Activated CD4-positive, alpha-beta T cell treated with anti-CD3 and anti-CD28 coated beads, Interleukin-2, amount 10 ng/mL, durations not matched to agents 7 days and 5 days (primary cell): Measurements from ENCODE around the gene BICD1. TPM values are rescaled to one million over a fixed set of nuclear protein-coding genes. Genes with fewer than 3 reads are reported as not detected.
"Not testable (repeated sequence)": the region's sequence is repeated elsewhere in the genome, so short reads cannot be mapped to it uniquely, and the experiment has no call there.

ENCODE experiments used
- CTCF ChIA-PET: fragments of 350-600 bp; sonication (Branson Sonifier 250); formaldehyde crosslinking; loops from one replicate; lab custom pipeline; 2021; ENCODE audit warnings: antibody characterized with exemption; lab: Charles Lee
- POLR2A ChIA-PET: fragments of 350-600 bp; sonication (Branson Sonifier 250); formaldehyde crosslinking; loops from one replicate; lab custom pipeline; 2021; ENCODE audit warnings: antibody characterized with exemption; lab: Charles Lee
- DNase-seq: peaks from one replicate; pipeline ENCODE4 v3.0.0-alpha.2; 2020
- H3K27ac Mint-ChIP-seq: one replicate; pipeline ENCODE4 v1.8.0; 2021; ENCODE audit warnings: mild to moderate bottlenecking, moderate library complexity, mixed read lengths
- H3K27me3 Mint-ChIP-seq: one replicate; pipeline ENCODE4 v1.8.0; 2021; ENCODE audit warnings: mixed read lengths
- H3K36me3 Mint-ChIP-seq: one replicate; pipeline ENCODE4 v1.8.0; 2021; ENCODE audit warnings: low read depth, mixed read lengths
- H3K4me1 Mint-ChIP-seq: one replicate; pipeline ENCODE4 v1.8.0; 2021; ENCODE audit warnings: mixed read lengths
- H3K4me3 Mint-ChIP-seq: one replicate; pipeline ENCODE4 v1.8.0; 2021; ENCODE audit warnings: mild to moderate bottlenecking, moderate library complexity, mixed read lengths
- H3K9me3 Mint-ChIP-seq: one replicate; pipeline ENCODE4 v1.8.0; 2021; ENCODE audit warnings: mixed read lengths
- total RNA-seq, 2 experiments: library from RNA; stranded (reverse); gene quantifications; one replicate each; pipeline ENCODE4 v1.2.3, GENCODE V29; 2021

Gene BICD1
- total RNA-seq, 2 experiments from 2014 or later = 20.2 to 22.4 TPM

DNA sequence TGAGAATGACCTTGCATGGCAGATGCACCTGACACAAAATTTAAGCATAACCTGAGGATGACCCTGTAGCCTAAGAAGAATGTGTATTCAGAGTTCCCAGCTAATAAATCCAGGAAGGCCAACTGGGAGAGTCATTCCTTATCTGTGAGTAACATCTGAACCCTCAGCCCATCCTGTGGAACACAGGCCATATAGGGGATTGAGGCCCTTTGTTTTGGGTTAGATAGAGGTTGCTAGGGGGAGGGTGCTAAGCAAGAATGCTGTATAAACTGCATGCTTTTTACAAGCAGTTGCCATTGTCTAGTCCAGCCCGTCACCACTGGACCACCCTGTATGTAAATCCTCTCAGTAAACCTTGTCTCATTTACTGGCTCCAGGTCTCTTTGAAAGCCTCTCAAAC, 77.0 kb downstream of the BICD1 start:
- no peaks in the 10 kb centered on the region for H3K9me3 Mint-ChIP-seq
- peaks cover 5% of the 10 kb centered on the region for H3K36me3 Mint-ChIP-seq
- ChIA-PET CTCF (no interaction called here), POLR2A (no interaction called here)
- no peaks in the 10 kb centered on the region for H3K4me1 Mint-ChIP-seq
- H3K27ac Mint-ChIP-seq = no peak overlapping the region
- no peaks in the 10 kb centered on the region for H3K27me3 Mint-ChIP-seq
- DNase-seq = no peak
- no peak overlapping the region for H3K4me3 Mint-ChIP-seq

DNA sequence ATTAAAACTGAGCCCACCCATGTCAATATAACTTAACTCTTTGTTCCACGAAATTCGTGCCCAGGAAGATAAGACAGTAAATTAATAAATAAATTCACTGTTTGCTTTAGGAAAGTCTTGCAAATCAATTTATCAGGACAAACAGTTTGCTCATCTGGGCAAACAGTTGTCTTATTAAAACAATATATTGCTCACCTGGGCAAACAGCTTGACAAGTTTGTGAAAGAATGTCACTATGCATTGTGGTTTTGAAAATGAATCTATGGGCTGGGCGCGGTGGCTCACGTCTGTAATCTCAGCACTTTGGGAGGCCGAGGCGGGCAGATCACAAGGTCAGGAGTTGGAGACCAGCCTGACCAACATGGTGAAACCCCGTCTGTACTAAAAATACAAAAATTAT, 80.5 kb downstream of the BICD1 start:
- DNase-seq, H3K4me3 Mint-ChIP-seq, H3K9me3 Mint-ChIP-seq, CTCF ChIA-PET, H3K27ac Mint-ChIP-seq, H3K27me3 Mint-ChIP-seq, H3K4me1 Mint-ChIP-seq, POLR2A ChIA-PET, H3K36me3 Mint-ChIP-seq: not testable (repeated sequence)

DNA sequence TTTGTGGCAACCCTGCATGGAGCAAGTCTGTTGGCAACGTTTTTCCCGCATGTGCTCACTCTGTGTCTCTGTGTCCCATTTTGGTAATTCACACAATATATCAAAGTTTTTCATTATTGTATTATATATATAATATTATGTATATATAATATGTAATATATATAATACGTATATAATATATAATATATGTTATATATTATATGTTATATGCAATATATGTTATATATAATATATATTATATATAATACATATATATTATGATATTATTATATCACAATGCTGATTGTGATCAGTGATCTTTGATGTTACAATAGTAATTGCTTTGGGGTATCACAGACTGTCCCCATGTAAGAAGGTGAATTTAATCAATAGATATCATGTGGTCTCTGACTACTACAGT, 84.8 kb downstream of the BICD1 start:
- ChIA-PET CTCF (no interaction called here), POLR2A (no interaction called here)
- Mint-ChIP-seq H3K36me3 (peaks cover 20% of the 10 kb centered on the region), H3K4me3 (no peak overlapping the region), H3K27me3 (no peaks in the 10 kb centered on the region), H3K27ac (no peak overlapping the region), H3K9me3 (peaks cover 31% of the 10 kb centered on the region), H3K4me1 (no peaks in the 10 kb centered on the region)
- DNase-seq = no peak

DNA sequence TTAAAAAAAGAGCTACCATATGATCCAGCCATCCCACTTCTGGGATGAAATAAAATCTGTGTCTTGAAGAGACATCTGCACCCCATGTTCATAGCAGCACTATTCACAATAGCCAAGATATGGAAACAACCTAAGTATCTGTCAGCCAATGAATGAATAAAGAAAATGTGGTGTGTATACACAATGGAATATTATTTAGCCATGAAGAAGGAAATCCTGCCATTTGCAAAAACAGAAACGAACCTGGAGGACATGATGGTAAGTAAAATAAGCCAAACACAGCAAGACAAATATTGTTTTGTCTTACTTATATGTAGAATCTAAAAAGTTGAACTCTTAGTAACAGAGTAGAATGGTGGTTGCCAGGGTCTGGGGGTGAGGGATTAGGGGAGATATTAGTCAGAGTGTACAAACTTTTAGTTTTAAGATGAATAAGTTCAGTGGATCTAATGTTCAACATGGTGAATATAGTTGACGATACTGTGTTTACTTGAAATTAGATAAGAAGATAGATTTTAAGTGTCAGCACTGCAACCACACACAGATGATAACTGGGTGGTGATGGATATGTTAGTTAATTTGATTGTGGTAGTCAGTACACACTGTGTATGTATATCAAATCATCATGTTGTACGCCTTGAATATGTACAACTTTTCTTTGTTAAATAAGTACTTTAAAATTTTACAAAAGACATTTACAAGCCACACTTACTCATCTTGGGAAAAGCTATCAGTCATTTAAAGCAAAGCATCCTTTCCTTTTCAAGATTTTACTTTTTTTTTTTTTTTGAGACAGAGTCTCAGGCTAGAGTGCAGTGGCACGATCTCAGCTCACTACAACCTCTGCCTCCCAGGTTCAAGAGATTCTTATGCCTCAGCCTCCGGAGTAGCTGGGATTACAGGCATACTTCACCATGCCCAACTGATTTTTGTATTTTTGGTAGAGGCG, 89.9 kb downstream of the BICD1 start:
- POLR2A ChIA-PET = interaction anchor here (0.6 kb wide), 2 partner anchors 278 to 335 kb away, joined by 4 read pairs; no protein-coding TSS in a partner anchor
- Mint-ChIP-seq H3K36me3 (peaks cover 18% of the 10 kb centered on the region), H3K9me3 (peaks cover 32% of the 10 kb centered on the region), H3K4me1 (peaks cover 2% of the 10 kb centered on the region), H3K27me3 (no peaks in the 10 kb centered on the region), H3K4me3 (no peak overlapping the region), H3K27ac (no peak overlapping the region)
- DNase-seq = no peak
- CTCF ChIA-PET = no interaction called here

DNA sequence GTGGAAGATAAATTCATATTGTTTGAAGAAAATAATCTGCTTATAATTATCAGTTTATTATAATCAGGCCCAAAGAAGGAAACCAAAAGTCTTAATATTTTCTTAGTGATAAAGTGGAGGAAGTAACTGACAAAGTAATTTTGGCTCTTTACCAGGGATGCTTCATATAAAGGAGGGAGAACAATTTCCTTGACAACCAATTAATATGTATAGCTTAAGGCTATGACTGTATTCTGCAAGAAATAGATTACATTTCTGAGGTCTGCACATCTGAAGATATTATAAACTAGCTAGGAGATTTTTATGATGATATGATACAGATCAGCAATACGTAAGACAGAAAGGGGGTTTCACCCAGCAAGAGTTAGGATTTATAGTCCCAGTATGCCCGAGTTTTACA, 90.8 kb downstream of the BICD1 start:
- peaks cover 2% of the 10 kb centered on the region for H3K4me1 Mint-ChIP-seq
- H3K27me3 Mint-ChIP-seq = no peaks in the 10 kb centered on the region
- ChIA-PET POLR2A (interaction anchor here (0.6 kb wide), 1 partner anchor 279 kb away, joined by 4 read pairs; no protein-coding TSS in a partner anchor), CTCF (interaction anchor here (0.6 kb wide), 1 partner anchor 677 kb away, joined by 3 read pairs; no protein-coding TSS in a partner anchor)
- no peak for DNase-seq
- H3K27ac Mint-ChIP-seq = no peak overlapping the region
- peaks cover 17% of the 10 kb centered on the region for H3K36me3 Mint-ChIP-seq
- H3K4me3 Mint-ChIP-seq = no peak overlapping the region
- H3K9me3 Mint-ChIP-seq = peaks cover 29% of the 10 kb centered on the region

DNA sequence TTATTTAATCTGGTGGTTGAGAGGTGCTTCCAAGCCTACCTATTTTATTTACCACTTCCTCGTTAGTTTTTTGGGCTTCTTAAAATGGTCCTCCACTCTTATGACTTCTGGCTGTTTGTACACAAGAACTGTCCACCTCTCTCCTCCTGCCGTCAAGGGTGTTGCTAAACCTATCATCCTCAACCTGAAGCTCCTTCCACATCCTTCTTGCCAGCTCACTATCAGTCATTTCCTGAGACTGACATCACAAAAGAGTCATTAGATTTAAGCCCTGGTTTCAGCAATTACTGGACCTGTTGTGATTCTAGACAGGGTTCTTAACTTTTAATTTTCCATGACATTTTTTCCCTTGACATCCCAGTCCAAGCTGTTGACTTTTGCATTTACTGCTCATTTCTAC, 91.9 kb downstream of the BICD1 start:
- Mint-ChIP-seq H3K27ac (no peak overlapping the region), H3K36me3 (peaks cover 13% of the 10 kb centered on the region), H3K4me1 (peaks cover 2% of the 10 kb centered on the region), H3K4me3 (no peak overlapping the region), H3K9me3 (peaks cover 23% of the 10 kb centered on the region), H3K27me3 (no peaks in the 10 kb centered on the region)
- ChIA-PET POLR2A (interaction anchor here (0.7 kb wide), 1 partner anchor 359 kb away, joined by 4 read pairs; no protein-coding TSS in a partner anchor), CTCF (no interaction called here)
- DNase-seq = no peak

DNA sequence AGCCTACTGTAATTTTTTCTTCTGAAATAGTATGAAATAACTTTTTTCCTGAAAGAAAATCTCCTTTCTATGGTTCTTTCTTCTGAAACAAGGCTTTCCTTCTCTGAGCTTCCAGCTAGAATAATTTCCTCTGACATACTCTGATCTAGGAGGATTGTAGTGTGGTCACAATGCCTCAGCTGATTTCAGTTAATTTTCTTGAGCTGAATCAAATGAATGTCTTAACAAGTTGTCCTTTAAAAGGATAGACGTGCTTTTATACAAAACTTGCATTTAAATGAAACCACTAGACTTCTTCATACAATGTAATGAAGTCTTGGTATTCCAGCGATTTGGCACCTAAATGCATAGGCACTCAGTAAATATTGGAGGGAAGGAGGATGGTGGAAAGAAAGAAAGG, 94.4 kb downstream of the BICD1 start:
- Mint-ChIP-seq H3K27ac (no peak overlapping the region), H3K27me3 (no peaks in the 10 kb centered on the region), H3K4me3 (no peak overlapping the region), H3K36me3 (no peaks in the 10 kb centered on the region), H3K4me1 (peaks cover 2% of the 10 kb centered on the region), H3K9me3 (peaks cover 4% of the 10 kb centered on the region)
- DNase-seq = no peak
- CTCF ChIA-PET = no interaction called here
- POLR2A ChIA-PET = no interaction called here

DNA sequence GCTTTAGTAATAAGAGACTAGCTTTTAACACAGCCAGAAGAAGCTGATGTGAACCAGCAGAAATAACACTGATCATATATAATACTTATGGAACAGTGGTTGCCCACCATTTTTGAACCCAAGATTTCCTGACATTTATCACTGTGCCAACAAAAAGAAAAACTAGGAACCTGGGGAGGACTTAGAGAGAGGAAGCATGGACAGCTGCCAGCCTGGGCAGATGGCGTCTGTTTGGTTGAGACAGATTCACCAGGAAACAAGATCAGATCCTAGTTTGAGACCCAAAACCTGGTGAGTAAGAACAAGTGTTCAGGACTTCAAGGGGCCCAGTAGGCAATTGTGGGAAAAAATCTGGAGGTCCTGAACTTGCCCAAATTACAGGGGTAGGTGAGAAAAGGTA, 95.3 kb downstream of the BICD1 start:
- peaks cover 2% of the 10 kb centered on the region for H3K4me1 Mint-ChIP-seq
- H3K27ac Mint-ChIP-seq = no peak overlapping the region
- H3K27me3 Mint-ChIP-seq = no peaks in the 10 kb centered on the region
- ChIA-PET POLR2A (no interaction called here), CTCF (no interaction called here)
- H3K4me3 Mint-ChIP-seq = no peak overlapping the region
- no peaks in the 10 kb centered on the region for H3K36me3 Mint-ChIP-seq
- no peaks in the 10 kb centered on the region for H3K9me3 Mint-ChIP-seq
- no peak for DNase-seq

DNA sequence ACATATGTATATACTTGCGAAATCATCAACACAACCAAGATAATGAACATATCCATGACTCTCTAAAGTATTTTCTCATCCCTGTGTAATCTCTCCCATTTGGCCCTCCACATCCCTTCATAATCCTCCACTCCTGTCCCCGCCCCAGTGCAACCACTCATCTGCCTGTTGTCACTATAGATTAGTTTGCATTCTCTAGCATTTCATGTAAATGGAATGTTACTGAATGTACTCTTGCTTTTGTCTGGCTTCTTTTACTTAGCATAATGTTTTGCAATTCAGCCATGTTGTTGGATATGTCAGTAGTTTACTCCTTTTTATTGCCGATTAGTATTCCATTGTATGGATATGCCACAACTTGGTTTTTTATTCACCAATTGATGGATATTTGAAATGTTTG, 99.1 kb downstream of the BICD1 start:
- Mint-ChIP-seq H3K36me3 (no peaks in the 10 kb centered on the region), H3K27ac (no peak overlapping the region), H3K27me3 (no peaks in the 10 kb centered on the region), H3K9me3 (no peaks in the 10 kb centered on the region), H3K4me1 (no peaks in the 10 kb centered on the region), H3K4me3 (no peak overlapping the region)
- POLR2A ChIA-PET = no interaction called here
- no peak for DNase-seq
- CTCF ChIA-PET = no interaction called here

DNA sequence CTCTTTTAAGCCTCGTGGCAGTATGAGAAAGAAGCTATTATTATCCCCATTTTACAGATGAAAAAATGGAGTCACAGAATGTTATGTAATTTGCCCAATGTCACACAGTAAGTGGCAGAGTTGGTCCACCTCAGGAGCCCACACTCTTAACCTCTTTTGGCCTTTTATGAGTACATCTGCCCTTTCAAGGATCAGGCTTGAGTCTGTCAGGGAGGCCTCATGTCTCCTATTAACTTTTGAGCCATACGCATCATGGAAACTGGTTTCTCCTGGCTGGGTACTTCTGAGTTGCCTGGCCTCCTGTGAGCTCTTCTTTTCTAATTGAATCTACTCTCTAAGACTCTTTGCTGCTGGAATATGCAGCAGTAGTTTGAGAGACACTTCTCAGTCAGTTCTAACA, 101.7 kb downstream of the BICD1 start:
- no peaks in the 10 kb centered on the region for H3K9me3 Mint-ChIP-seq
- ChIA-PET POLR2A (no interaction called here), CTCF (interaction anchor here (1.9 kb wide), 1 partner anchor 9 kb away, joined by 5 read pairs; no protein-coding TSS in a partner anchor)
- H3K27ac Mint-ChIP-seq = no peak overlapping the region
- H3K36me3 Mint-ChIP-seq = no peaks in the 10 kb centered on the region
- no peak for DNase-seq
- no peaks in the 10 kb centered on the region for H3K4me1 Mint-ChIP-seq
- no peak overlapping the region for H3K4me3 Mint-ChIP-seq
- no peaks in the 10 kb centered on the region for H3K27me3 Mint-ChIP-seq

DNA sequence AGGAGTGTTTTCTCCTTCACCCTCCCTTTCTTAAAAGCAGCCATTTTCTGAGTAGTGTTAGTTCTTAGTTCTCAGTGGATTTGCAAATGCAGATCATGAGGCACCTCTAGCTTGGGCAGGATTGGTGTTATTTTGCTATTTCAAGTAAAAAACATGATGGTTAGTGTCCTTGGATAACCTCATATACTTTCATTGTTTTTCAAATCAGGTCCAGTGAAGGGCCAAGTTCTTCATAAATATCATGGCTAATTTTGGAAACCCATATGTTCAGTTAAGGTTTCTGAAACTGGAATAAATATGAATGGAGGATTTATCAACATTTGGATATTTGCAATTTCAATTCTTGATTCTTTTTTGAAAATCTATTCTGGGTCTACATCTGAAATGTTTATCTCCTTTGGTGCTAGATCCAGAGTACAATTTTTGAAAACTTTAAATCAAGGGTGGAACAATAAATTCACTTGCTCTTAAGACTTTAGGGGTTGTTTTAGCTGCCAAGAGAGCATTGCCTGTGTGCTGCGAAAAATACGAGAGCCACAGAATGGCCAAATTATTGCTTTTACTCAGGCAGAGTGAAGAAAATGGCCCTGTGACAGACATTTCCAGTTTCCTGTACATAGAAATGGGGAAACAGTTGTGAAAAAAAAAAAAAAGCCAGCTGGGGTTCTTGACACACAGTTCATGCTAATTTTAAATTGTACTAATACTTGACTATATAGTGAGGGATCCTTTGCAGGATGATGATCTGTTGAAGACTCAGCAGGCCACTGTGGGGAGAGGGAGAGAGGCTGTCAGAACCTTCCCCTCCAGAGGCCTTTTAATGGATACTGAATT, 104.6 kb downstream of the BICD1 start:
- Mint-ChIP-seq H3K9me3 (no peaks in the 10 kb centered on the region), H3K27ac (no peak overlapping the region), H3K36me3 (no peaks in the 10 kb centered on the region), H3K4me3 (no peak overlapping the region), H3K27me3 (no peaks in the 10 kb centered on the region), H3K4me1 (no peaks in the 10 kb centered on the region)
- DNase-seq = no peak
- ChIA-PET POLR2A (no interaction called here), CTCF (interaction anchor here (0.6 kb wide), 2 partner anchors 558 to 938 kb away, joined by 3 to 5 read pairs; no protein-coding TSS in a partner anchor)

DNA sequence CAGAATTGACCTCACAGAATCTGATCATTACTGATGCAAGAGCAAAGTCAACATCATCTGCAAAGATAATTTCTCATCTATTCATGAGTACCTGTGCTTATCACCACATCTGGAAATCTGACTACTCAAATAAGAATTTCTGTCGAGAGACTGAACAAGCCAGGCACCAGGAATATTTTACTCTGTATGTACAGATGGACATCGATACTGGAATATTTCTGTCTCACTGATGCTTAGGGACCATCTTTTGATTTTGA, 105.2 kb downstream of the BICD1 start:
- DNase-seq = no peak
- Mint-ChIP-seq H3K27ac (no peak overlapping the region), H3K4me1 (no peaks in the 10 kb centered on the region), H3K36me3 (no peaks in the 10 kb centered on the region), H3K9me3 (no peaks in the 10 kb centered on the region), H3K4me3 (no peak overlapping the region), H3K27me3 (no peaks in the 10 kb centered on the region)
- CTCF ChIA-PET = interaction anchor here (0.6 kb wide), 1 partner anchor 939 kb away, joined by 5 read pairs; no protein-coding TSS in a partner anchor
- POLR2A ChIA-PET = no interaction called here

DNA sequence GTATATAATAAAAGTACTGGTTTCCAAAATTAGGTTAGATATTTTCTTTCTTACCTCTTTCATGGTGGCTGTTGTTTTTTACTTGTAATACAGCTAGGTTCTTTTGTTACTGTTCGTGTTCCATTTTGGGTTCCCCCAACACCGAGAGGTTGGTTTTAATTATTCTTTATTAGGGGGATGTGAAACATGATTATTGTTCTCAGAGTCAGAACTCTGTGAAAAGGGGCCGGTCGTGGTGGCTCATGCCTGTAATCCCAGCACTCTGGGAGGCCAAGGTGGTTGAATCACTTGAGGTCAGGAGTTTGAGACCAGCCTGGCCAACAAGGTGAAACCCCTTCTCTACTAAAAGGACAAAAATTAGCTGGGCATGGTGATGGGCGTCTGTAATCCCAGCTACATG, 108.1 kb downstream of the BICD1 start:
- no peak overlapping the region for H3K27ac Mint-ChIP-seq
- no peaks in the 10 kb centered on the region for H3K4me1 Mint-ChIP-seq
- CTCF ChIA-PET = no interaction called here
- peaks cover 2% of the 10 kb centered on the region for H3K9me3 Mint-ChIP-seq
- POLR2A ChIA-PET = no interaction called here
- no peak for DNase-seq
- no peak overlapping the region for H3K4me3 Mint-ChIP-seq
- peaks cover 6% of the 10 kb centered on the region for H3K36me3 Mint-ChIP-seq
- no peaks in the 10 kb centered on the region for H3K27me3 Mint-ChIP-seq
